Esophagus muscularis mucosa (tissue), 4 donors: ENCODE data around the gene OSBPL1A.

Experiments used
- EP300 ChIP-seq: sonication (generic); formaldehyde crosslinking; IDR thresholded peaks from one replicate; pipeline ENCODE4 v1.6.1; 2017; ENCODE audit warnings: antibody characterized with exemption
- POLR2A ChIP-seq: fragments of 450-650 bp; IDR thresholded peaks from one replicate; pipeline ENCODE4 v1.6.1; 2017; ENCODE audit warnings: antibody characterized with exemption, moderate library complexity, mild to moderate bottlenecking, low read depth
- POLR2AphosphoS5 ChIP-seq, 2 donors: sonication (generic); formaldehyde crosslinking; IDR thresholded peaks; one replicate each; pipeline ENCODE4 v1.6.1; 2017; ENCODE audit warnings: antibody characterized with exemption in 2 of 2
- TF ChIP-seq, protein P1 (sequence below), 3 experiments: fragments of 200-600 bp in 2 of 3; fragments of 450-650 bp in 1 of 3; sonication (generic) in 2 of 3; IDR thresholded peaks; one replicate each; pipeline ENCODE4 v1.5.1; 2017 to 2019; ENCODE audit warnings: antibody characterized with exemption in 3 of 3, mild to moderate bottlenecking in 2 of 3, moderate library complexity in 1 of 3

DNA sequence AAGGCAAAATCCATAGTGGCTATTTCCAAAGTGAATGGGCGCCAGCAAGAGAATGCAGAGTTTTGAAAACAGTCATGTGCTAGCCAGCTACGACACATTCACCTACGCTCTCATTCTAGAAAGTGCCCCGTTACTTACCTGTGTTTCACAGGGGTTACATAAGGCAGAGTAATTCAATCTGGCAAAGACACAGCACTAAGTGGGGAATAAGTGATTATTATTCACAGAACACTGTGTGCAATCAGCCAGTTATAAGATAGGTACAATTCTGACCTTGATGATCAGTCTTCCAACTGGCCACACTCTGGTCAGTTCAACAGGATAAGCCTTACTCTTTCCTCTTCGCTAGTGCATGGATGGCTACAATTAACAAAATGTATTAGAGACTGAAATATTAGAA is 152.9 kb downstream of the OSBPL1A start:
- TF ChIP-seq POLR2AphosphoS5 (IDR thresholded peaks at IDR 0.05) (no peak), EP300 (no peak), POLR2A (no peak)
- TF ChIP-seq, protein P1, sequence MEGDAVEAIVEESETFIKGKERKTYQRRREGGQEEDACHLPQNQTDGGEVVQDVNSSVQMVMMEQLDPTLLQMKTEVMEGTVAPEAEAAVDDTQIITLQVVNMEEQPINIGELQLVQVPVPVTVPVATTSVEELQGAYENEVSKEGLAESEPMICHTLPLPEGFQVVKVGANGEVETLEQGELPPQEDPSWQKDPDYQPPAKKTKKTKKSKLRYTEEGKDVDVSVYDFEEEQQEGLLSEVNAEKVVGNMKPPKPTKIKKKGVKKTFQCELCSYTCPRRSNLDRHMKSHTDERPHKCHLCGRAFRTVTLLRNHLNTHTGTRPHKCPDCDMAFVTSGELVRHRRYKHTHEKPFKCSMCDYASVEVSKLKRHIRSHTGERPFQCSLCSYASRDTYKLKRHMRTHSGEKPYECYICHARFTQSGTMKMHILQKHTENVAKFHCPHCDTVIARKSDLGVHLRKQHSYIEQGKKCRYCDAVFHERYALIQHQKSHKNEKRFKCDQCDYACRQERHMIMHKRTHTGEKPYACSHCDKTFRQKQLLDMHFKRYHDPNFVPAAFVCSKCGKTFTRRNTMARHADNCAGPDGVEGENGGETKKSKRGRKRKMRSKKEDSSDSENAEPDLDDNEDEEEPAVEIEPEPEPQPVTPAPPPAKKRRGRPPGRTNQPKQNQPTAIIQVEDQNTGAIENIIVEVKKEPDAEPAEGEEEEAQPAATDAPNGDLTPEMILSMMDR (IDR thresholded peaks at IDR 0.05), result no peak
